WTC11 (cell line): Measurements from ENCODE around the gene ZNF292. TPM values are rescaled to one million over a fixed set of nuclear protein-coding genes. Genes with fewer than 3 reads are reported as not detected.

Experiments
- ATF3 ChIP-seq: sonication (generic); formaldehyde crosslinking; conservative IDR thresholded peaks from 2 replicates; pipeline ENCODE4 v1.8.1; 2022; ENCODE audit warnings: mild to moderate bottlenecking, missing genetic modification reagents
- ELF4 ChIP-seq: sonication (generic); formaldehyde crosslinking; IDR thresholded peaks from 2 replicates; pipeline ENCODE4 v1.8.1; 2022; ENCODE audit warnings: low read depth, mild to moderate bottlenecking, moderate library complexity, missing genetic modification reagents
- ESRRA ChIP-seq: sonication (generic); formaldehyde crosslinking; IDR thresholded peaks from 2 replicates; pipeline ENCODE4 v1.8.1; 2022; ENCODE audit warnings: mild to moderate bottlenecking, missing genetic modification reagents, borderline replicate concordance
- FOXP1 ChIP-seq: sonication (generic); formaldehyde crosslinking; IDR thresholded peaks from 2 replicates; pipeline ENCODE4 v1.8.0; 2022; ENCODE audit warnings: missing genetic modification reagents, mild to moderate bottlenecking, moderate library complexity, borderline replicate concordance
- IRF1 ChIP-seq: sonication (generic); formaldehyde crosslinking; IDR thresholded peaks from 2 replicates; pipeline ENCODE4 v1.8.0; 2023; ENCODE audit warnings: missing genetic modification reagents
- RELA ChIP-seq: sonication (generic); formaldehyde crosslinking; IDR thresholded peaks from 2 replicates; pipeline ENCODE4 v1.8.1; 2022; ENCODE audit warnings: missing genetic modification reagents, mild to moderate bottlenecking, borderline replicate concordance
- TP53 ChIP-seq: sonication (generic); formaldehyde crosslinking; IDR thresholded peaks from 2 replicates; pipeline ENCODE4 v1.8.1; 2023; ENCODE audit warnings: mild to moderate bottlenecking, missing genetic modification reagents
- USF1 ChIP-seq: sonication (generic); formaldehyde crosslinking; IDR thresholded peaks from 2 replicates; pipeline ENCODE4 v1.8.0; 2022; ENCODE audit warnings: mild to moderate bottlenecking, missing genetic modification reagents
- ZBTB21 ChIP-seq: sonication (generic); formaldehyde crosslinking; IDR thresholded peaks from 2 replicates; pipeline ENCODE4 v1.8.1; 2023; ENCODE audit warnings: mild to moderate bottlenecking, missing genetic modification reagents, borderline replicate concordance
- ZNF219 ChIP-seq: sonication (generic); formaldehyde crosslinking; IDR thresholded peaks from 2 replicates; pipeline ENCODE4 v1.8.0; 2023; ENCODE audit warnings: missing genetic modification reagents, mild to moderate bottlenecking, borderline replicate concordance
- ZNF263 ChIP-seq: sonication (generic); formaldehyde crosslinking; IDR thresholded peaks from 2 replicates; pipeline ENCODE4 v1.8.1; 2022; ENCODE audit warnings: low read depth, mild to moderate bottlenecking, moderate library complexity, missing genetic modification reagents
- ZNF423 ChIP-seq: fragments of 250-450 bp; sonication (Bioruptor Pico); IDR thresholded peaks from 2 replicates; pipeline ENCODE4 v2.1.2; 2022; ENCODE audit warnings: mild to moderate bottlenecking, moderate library complexity
- total RNA-seq: library from RNA; stranded (reverse); gene quantifications from 3 replicates; pipeline ENCODE4 v1.2.3, GENCODE V29; 2021
- TF ChIP-seq, protein P1 (sequence below): sonication (generic); formaldehyde crosslinking; IDR thresholded peaks from 2 replicates; pipeline ENCODE4 v1.8.1; 2023; ENCODE audit warnings: mild to moderate bottlenecking, missing genetic modification reagents, moderate library complexity
- TF ChIP-seq, protein P2 (sequence below): fragments of 250-450 bp; sonication (Bioruptor Pico); IDR thresholded peaks from 2 replicates; pipeline ENCODE4 v1.9.0; 2021; ENCODE audit warnings: moderate library complexity, mild to moderate bottlenecking, inconsistent platforms, borderline replicate concordance
- TF ChIP-seq, protein P3 (sequence below): sonication (generic); formaldehyde crosslinking; IDR thresholded peaks from 2 replicates; pipeline ENCODE4 v1.8.0; 2023; ENCODE audit warnings: missing genetic modification reagents, mild to moderate bottlenecking, borderline replicate concordance
- TF ChIP-seq, protein P4 (sequence below): sonication (generic); formaldehyde crosslinking; IDR thresholded peaks from 2 replicates; pipeline ENCODE4 v1.8.0; 2022; ENCODE audit warnings: mild to moderate bottlenecking, missing genetic modification reagents
- TF ChIP-seq, protein P5 (sequence below): sonication (generic); formaldehyde crosslinking; IDR thresholded peaks from 2 replicates; pipeline ENCODE4 v1.8.1; 2023; ENCODE audit warnings: mild to moderate bottlenecking, moderate library complexity, missing genetic modification reagents
- TF ChIP-seq, protein P6 (sequence below): sonication (generic); formaldehyde crosslinking; IDR thresholded peaks from 2 replicates; pipeline ENCODE4 v1.8.0; 2022; ENCODE audit warnings: mild to moderate bottlenecking, missing genetic modification reagents
- TF ChIP-seq, protein P7 (sequence below): sonication (generic); formaldehyde crosslinking; IDR thresholded peaks from 2 replicates; pipeline ENCODE4 v1.8.0; 2022; ENCODE audit warnings: missing genetic modification reagents
- TF ChIP-seq, protein P8 (sequence below): fragments of 250-450 bp; sonication (Bioruptor Pico); IDR thresholded peaks from 2 replicates; pipeline ENCODE4 v1.8.0; 2021; ENCODE audit warnings: mild to moderate bottlenecking

Gene ZNF292
- total RNA-seq, 1 experiment from 2014 or later, result 42.1 TPM

- TF ChIP-seq, protein P1, sequence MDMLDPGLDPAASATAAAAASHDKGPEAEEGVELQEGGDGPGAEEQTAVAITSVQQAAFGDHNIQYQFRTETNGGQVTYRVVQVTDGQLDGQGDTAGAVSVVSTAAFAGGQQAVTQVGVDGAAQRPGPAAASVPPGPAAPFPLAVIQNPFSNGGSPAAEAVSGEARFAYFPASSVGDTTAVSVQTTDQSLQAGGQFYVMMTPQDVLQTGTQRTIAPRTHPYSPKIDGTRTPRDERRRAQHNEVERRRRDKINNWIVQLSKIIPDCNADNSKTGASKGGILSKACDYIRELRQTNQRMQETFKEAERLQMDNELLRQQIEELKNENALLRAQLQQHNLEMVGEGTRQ (CRISPR knock-in tag), result peak; percentile 37
- TF ChIP-seq ZNF423 (CRISPR knock-in tag) (peak; percentile 79), ZBTB21 (no peak), FOXP1 (peak; percentile 86), ATF3 (CRISPR knock-in tag) (no peak), ELF4 (CRISPR knock-in tag) (no peak), TP53 (CRISPR knock-in tag) (peak; percentile 69; the same call in 1 of the 2 replicates), RELA (CRISPR knock-in tag) (no peak), ZNF219 (CRISPR knock-in tag) (0 out of 2 replicates have a peak, but pooled peaks have one; percentile 25), ESRRA (0 out of 2 replicates have a peak, but pooled peaks have one; percentile 22), USF1 (CRISPR knock-in tag) (peak; percentile 66), IRF1 (CRISPR knock-in tag) (no peak; the same call in 1 of the 2 replicates), ZNF263 (CRISPR knock-in tag) (no peak)
- TF ChIP-seq, protein P2, sequence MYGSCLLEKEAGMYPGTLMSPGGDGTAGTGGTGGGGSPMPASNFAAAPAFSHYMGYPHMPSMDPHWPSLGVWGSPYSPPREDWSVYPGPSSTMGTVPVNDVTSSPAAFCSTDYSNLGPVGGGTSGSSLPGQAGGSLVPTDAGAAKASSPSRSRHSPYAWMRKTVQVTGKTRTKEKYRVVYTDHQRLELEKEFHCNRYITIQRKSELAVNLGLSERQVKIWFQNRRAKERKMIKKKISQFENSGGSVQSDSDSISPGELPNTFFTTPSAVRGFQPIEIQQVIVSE (CRISPR knock-in tag), result no peak
- TF ChIP-seq, protein P3, sequence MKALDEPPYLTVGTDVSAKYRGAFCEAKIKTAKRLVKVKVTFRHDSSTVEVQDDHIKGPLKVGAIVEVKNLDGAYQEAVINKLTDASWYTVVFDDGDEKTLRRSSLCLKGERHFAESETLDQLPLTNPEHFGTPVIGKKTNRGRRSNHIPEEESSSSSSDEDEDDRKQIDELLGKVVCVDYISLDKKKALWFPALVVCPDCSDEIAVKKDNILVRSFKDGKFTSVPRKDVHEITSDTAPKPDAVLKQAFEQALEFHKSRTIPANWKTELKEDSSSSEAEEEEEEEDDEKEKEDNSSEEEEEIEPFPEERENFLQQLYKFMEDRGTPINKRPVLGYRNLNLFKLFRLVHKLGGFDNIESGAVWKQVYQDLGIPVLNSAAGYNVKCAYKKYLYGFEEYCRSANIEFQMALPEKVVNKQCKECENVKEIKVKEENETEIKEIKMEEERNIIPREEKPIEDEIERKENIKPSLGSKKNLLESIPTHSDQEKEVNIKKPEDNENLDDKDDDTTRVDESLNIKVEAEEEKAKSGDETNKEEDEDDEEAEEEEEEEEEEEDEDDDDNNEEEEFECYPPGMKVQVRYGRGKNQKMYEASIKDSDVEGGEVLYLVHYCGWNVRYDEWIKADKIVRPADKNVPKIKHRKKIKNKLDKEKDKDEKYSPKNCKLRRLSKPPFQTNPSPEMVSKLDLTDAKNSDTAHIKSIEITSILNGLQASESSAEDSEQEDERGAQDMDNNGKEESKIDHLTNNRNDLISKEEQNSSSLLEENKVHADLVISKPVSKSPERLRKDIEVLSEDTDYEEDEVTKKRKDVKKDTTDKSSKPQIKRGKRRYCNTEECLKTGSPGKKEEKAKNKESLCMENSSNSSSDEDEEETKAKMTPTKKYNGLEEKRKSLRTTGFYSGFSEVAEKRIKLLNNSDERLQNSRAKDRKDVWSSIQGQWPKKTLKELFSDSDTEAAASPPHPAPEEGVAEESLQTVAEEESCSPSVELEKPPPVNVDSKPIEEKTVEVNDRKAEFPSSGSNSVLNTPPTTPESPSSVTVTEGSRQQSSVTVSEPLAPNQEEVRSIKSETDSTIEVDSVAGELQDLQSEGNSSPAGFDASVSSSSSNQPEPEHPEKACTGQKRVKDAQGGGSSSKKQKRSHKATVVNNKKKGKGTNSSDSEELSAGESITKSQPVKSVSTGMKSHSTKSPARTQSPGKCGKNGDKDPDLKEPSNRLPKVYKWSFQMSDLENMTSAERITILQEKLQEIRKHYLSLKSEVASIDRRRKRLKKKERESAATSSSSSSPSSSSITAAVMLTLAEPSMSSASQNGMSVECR, result peak; percentile 90
- TF ChIP-seq, protein P4, sequence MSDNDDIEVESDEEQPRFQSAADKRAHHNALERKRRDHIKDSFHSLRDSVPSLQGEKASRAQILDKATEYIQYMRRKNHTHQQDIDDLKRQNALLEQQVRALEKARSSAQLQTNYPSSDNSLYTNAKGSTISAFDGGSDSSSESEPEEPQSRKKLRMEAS (CRISPR knock-in tag), result peak; percentile 97
- TF ChIP-seq, protein P5, sequence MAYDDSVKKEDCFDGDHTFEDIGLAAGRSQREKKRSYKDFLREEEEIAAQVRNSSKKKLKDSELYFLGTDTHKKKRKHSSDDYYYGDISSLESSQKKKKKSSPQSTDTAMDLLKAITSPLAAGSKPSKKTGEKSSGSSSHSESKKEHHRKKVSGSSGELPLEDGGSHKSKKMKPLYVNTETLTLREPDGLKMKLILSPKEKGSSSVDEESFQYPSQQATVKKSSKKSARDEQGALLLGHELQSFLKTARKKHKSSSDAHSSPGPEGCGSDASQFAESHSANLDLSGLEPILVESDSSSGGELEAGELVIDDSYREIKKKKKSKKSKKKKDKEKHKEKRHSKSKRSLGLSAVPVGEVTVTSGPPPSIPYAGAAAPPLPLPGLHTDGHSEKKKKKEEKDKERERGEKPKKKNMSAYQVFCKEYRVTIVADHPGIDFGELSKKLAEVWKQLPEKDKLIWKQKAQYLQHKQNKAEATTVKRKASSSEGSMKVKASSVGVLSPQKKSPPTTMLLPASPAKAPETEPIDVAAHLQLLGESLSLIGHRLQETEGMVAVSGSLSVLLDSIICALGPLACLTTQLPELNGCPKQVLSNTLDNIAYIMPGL (CRISPR knock-in tag), result peak; percentile 94
- TF ChIP-seq, protein P6, sequence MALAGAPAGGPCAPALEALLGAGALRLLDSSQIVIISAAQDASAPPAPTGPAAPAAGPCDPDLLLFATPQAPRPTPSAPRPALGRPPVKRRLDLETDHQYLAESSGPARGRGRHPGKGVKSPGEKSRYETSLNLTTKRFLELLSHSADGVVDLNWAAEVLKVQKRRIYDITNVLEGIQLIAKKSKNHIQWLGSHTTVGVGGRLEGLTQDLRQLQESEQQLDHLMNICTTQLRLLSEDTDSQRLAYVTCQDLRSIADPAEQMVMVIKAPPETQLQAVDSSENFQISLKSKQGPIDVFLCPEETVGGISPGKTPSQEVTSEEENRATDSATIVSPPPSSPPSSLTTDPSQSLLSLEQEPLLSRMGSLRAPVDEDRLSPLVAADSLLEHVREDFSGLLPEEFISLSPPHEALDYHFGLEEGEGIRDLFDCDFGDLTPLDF (CRISPR knock-in tag), result no peak
- TF ChIP-seq, protein P7, sequence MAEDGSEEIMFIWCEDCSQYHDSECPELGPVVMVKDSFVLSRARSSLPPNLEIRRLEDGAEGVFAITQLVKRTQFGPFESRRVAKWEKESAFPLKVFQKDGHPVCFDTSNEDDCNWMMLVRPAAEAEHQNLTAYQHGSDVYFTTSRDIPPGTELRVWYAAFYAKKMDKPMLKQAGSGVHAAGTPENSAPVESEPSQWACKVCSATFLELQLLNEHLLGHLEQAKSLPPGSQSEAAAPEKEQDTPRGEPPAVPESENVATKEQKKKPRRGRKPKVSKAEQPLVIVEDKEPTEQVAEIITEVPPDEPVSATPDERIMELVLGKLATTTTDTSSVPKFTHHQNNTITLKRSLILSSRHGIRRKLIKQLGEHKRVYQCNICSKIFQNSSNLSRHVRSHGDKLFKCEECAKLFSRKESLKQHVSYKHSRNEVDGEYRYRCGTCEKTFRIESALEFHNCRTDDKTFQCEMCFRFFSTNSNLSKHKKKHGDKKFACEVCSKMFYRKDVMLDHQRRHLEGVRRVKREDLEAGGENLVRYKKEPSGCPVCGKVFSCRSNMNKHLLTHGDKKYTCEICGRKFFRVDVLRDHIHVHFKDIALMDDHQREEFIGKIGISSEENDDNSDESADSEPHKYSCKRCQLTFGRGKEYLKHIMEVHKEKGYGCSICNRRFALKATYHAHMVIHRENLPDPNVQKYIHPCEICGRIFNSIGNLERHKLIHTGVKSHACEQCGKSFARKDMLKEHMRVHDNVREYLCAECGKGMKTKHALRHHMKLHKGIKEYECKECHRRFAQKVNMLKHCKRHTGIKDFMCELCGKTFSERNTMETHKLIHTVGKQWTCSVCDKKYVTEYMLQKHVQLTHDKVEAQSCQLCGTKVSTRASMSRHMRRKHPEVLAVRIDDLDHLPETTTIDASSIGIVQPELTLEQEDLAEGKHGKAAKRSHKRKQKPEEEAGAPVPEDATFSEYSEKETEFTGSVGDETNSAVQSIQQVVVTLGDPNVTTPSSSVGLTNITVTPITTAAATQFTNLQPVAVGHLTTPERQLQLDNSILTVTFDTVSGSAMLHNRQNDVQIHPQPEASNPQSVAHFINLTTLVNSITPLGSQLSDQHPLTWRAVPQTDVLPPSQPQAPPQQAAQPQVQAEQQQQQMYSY (CRISPR knock-in tag), result peak; percentile 35; the same call in 1 of the 2 replicates
- TF ChIP-seq, protein P8, sequence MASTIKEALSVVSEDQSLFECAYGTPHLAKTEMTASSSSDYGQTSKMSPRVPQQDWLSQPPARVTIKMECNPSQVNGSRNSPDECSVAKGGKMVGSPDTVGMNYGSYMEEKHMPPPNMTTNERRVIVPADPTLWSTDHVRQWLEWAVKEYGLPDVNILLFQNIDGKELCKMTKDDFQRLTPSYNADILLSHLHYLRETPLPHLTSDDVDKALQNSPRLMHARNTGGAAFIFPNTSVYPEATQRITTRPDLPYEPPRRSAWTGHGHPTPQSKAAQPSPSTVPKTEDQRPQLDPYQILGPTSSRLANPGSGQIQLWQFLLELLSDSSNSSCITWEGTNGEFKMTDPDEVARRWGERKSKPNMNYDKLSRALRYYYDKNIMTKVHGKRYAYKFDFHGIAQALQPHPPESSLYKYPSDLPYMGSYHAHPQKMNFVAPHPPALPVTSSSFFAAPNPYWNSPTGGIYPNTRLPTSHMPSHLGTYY (CRISPR knock-in tag), result no peak
These were observed 3.4 kb upstream of the ZNF292 start (continued) for GRCh38 chr6:87151781-87152525.
